HG02571 (cell line): ENCODE data around the gene EXOC6B.

Experiments used
- ATAC-seq: cut with Tn5 transposase; IDR thresholded peaks from one replicate; pipeline ENCODE4 v1.9.1; 2021; ENCODE audit warnings: mild to moderate bottlenecking, moderate library complexity; ENCODE audit not compliant: unreplicated experiment

Gene EXOC6B

DNA sequence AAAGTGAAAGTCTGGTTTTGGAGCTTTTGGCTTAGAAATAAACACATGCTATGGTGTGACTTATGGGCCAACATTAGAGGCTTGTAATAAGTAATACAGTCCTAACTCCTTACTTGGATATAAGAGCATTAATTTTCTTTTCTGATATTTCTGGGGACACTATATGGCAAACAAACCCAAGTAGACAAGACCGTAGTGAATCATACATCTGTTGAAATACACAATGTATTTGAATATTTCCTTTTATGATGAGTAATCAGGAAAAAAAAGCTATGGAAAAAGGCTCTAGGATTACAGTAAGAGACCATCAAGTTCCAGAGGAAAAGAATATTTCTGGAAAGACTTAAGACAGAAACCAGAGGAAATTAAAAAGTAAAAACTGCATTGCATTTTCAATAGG is 532.2 kb downstream of the EXOC6B start:
- ATAC-seq = no peak

DNA sequence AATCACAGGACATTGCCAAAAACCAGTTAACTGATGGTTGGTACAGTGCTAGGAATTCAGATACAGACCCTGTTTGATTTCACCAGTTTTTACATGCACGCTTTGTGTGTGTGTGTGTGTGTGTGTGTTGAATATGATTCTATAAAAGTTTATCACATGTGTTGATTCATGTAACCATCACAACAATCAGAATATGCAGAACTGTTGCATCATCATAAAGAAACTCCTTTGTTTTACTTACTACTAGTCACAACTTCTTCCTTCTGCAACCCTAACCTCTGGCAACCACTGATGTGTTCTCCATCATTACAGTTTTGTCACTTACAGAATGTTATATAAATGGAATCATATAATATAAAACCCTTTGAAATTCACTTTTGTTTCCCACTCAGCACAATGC is 533.4 kb downstream of the EXOC6B start:
- ATAC-seq = no peak

GRCh38 chr2:72291059-72291458 is 534.8 kb downstream of the EXOC6B start:
- no peak for ATAC-seq

GRCh38 chr2:72289736-72290135 is 536.1 kb downstream of the EXOC6B start:
- no peak for ATAC-seq

- no peak for ATAC-seq
Measured at GRCh38 chr2:72289283-72289682, 536.5 kb downstream of the EXOC6B start.

GRCh38 chr2:72278046-72278445 is 547.8 kb downstream of the EXOC6B start:
- ATAC-seq = no peak

DNA sequence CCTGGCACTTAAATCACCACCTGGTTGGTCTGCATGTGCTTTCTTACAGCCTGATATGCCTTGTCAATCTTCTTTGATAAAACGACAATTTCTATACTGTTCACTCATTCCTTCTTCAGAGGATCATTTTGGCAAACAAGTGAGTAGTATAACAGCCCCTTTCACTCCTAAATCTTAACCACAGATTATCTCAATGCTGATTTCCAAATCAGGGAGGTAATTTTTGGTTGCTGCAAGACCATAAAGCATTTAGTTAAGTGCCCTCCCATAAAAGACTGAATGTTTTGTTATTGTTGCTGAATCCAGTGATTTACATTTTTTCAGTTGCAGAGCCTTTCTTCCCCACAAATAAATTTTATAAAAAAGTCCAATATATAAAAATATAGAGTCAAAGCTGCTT is 549.0 kb downstream of the EXOC6B start:
- no peak for ATAC-seq

DNA sequence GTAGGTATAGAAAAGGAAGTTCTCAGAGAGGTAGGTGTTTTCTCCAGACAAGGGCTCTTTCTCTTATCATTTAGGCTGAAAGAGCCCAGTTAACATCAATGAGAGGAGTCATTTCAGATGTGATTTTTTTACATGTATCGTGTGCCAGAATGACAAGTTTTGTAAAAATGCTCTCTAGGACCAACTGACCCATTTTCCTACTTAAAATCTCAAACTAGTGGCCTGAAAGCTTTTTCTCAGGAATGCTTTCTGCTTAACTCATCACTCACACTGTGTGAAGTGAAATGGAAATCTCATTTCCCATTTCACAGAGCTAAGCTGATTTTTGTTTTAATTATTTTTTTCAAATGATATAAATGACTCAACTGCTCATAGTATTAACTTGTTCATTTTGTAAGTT is 549.5 kb downstream of the EXOC6B start:
- ATAC-seq = no peak

DNA sequence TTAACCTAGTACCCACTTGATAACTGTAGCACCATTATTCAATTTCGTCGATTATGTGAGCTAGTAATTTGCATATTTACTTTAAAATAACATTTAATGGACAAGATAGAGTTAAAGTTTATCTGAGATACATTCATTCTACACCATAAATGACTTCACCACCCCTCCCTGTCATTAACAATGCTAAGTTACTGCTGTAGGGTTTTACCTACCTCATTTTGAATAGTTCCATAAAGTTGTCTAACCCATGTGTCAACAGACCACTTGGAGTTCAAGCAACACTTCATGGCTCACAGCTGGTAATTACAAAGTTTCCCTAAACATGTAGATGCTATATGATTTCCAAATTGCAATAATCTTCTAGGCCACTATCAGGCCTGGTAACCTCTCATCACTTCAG is 550.7 kb downstream of the EXOC6B start:
- no peak for ATAC-seq

- no peak for ATAC-seq
Measured at GRCh38 chr2:72274380-72274797, 551.4 kb downstream of the EXOC6B start.

DNA sequence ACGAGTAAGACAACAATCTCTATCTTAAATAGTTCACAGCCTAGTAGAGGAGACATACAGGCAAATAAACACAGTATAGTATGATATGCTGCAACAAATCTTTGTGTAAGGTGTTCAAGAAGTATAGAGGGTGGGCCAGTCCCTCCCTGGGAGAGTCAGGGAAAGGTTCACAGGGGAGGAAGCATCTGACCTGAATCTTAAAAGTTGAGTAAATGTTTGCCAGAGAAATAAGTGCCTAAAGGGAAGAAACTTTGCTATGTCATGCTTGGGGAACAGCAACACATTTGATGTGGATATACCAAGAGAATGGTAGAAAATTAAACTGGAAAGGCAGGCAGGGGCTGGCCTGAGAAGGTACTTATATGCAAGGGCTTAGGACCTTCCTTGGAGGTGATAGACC is 552.4 kb downstream of the EXOC6B start:
- ATAC-seq = no peak

GRCh38 chr2:72271766-72272641 is 553.8 kb downstream of the EXOC6B start:
- ATAC-seq = no peak

DNA sequence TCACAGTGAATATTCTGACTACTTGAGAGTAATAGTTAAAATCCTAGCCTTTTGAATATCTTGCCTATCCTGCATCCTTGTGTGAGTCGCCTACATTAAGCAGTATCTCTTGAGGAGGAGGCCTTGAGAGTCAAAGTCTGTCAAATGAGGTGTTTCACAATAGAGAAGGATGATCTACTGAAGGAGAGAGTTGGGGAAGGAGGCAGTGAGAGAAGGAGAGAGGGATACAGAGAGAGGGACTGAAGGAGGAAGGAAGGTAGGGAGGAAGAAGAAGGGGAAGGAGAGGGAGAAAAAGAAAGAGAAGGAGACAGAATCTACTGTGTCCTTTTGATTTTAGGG is 554.6 kb downstream of the EXOC6B start:
- no peak for ATAC-seq

DNA sequence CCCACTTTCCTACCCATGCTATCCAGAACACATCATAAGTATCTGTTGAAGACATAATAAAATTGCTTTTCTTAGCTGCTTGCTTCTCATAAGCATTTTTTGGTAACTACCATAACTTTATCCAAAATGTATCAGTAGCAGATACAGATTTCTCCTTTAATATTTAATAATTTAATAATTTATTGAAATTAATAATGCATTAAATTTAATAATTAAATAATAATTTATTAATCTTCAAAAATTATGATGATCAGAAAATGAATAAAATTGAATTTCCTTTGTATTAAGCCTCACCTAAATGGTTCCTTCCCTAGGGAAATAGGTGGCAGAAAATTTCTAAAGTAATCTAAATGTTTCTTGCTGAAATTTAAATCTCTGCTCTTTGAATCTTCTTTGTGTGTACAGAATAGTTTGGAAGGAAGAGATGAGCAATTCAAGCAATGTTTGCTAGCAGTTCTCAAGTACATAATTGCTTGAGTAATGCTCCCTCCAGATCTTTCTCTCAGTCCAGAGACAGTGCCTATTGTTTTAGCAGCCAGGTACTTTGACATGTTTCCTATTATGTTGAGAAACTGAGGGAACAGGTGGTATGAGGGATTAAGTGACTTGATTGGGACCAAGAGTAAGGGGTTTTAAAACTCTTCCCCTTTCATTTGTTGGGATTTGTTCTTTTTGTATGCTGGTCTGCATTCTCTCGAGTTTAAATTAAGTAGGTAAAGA is 555.1 kb downstream of the EXOC6B start:
- no peak for ATAC-seq

DNA sequence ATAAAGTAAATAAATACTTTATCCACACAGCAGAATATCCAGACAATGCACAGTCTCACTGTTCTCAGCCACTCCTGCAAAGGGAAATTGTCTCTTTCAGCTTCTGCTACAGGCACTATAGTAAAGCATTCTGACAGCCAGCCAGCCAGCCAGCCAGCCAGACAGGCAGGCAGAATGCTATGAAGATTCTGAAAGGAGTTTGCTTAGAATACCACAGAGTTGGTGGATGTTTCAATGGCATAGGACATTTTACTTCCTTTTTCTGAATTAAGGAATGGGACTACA is 562.1 kb downstream of the EXOC6B start:
- no peak for ATAC-seq

DNA sequence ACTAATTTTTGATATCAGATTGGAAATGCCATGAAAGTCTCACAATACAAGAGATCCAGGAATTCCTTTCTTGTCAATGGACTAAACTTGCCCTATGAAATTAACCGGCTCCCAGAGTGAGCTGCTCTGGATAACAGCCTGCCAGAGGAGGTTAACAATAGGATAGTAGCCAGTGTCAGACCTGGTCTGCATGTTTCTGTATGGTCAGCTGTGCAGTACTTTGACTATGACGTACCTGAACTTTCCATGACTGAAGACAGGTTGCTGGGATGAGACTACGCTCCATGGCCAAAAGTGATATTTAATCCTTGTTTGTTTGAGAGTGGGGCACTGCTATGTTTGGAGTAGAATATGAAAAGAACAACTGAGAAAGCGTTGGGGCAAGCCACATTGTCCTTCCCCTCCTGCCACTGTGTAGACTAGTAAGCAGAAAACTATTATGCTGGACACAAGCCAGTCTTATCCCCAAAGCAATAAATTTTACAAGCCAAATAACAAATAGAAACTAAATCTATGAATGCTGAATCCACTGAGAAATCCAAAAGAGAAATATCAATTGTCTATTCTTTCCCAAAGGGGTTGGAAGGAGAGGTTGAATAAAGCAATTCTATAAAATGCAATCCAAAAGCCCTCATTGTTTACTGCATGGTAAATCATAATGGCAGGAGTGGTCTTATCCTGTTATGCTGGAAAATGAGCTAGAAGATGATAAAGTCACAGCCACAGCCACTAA is 562.6 kb downstream of the EXOC6B start:
- ATAC-seq = no peak

GRCh38 chr2:72261076-72261475 is 564.8 kb downstream of the EXOC6B start:
- ATAC-seq = no peak

GRCh38 chr2:72255540-72255939 is 570.3 kb downstream of the EXOC6B start:
- no peak for ATAC-seq

DNA sequence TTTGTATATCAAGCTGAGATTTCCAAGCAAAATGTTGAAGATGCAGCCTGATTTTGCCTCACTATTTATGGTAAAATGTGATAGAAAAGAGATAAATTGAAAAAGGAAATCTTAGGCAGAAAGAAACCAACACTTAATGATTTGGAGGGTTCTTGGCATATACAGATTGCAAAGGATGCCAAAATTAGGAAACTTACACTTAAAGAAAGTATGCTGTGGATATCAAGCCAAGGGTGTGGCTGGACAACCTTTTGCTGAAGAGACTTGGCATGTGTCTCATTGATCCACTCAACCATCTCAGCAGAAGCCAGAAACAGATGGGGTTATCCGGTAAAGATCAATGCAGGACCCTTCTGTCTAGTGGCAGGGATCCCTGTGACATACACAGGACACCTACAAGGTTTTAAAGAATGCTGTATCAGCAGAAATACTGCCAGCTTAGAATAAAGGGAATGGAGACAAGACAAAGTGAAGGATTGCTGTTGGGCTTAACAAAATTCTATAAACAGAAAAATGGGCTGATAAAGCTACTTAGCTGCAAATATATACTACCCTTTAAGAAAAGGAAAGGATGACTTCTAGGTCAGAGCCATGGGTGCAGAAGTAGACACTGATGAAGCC is 570.9 kb downstream of the EXOC6B start:
- no peak for ATAC-seq

- ATAC-seq = no peak
Measured at GRCh38 chr2:72238311-72238710, 587.5 kb downstream of the EXOC6B start.

DNA sequence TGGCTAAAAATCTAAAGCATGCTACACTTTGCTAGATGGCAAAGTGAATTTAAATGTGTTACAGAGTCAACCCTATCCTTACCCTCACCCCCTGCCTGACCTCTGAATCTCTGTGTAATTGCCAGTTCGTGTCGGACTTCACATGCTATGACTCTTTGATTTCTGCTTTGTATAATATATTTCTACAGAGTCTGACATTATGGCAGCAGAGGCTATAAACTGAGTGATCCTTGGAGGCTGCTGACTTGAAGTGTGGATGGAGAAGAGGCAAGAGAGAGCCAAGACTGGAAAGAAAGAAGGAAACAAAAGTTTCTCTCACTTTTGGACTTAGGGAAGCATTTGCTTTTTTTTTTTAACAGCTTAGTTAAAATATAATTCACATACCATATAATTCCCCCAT is 588.3 kb downstream of the EXOC6B start:
- ATAC-seq = no peak
